ENCODE measurements around the gene TMEM120B.

- TF ChIP-seq, protein P1, sequence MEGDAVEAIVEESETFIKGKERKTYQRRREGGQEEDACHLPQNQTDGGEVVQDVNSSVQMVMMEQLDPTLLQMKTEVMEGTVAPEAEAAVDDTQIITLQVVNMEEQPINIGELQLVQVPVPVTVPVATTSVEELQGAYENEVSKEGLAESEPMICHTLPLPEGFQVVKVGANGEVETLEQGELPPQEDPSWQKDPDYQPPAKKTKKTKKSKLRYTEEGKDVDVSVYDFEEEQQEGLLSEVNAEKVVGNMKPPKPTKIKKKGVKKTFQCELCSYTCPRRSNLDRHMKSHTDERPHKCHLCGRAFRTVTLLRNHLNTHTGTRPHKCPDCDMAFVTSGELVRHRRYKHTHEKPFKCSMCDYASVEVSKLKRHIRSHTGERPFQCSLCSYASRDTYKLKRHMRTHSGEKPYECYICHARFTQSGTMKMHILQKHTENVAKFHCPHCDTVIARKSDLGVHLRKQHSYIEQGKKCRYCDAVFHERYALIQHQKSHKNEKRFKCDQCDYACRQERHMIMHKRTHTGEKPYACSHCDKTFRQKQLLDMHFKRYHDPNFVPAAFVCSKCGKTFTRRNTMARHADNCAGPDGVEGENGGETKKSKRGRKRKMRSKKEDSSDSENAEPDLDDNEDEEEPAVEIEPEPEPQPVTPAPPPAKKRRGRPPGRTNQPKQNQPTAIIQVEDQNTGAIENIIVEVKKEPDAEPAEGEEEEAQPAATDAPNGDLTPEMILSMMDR (IDR thresholded peaks at IDR 0.05; ENCODE audit: low read length): no peak
- no peak for TF ChIP-seq EZH2 (IDR thresholded peaks at IDR 0.05; ENCODE audit: borderline replicate concordance, low read length)
These were observed 95.2 kb downstream of the TMEM120B start for GRCh38 chr12:121807642-121808347.

Data from OCI-LY1 (cell line).